Measurements from ENCODE around the gene AGO3.
"Not testable (repeated sequence)": the region's sequence is repeated elsewhere in the genome, so short reads cannot be mapped to it uniquely, and the experiment has no call there.

AGO3 gene

GRCh38 chr1:35927472-35927871, 3.4 kb upstream of the AGO3 start:
- no peak for DNase-seq

- DNase-seq = peak; percentile 39
Measured at GRCh38 chr1:35929730-35930592, 944 bp upstream of the AGO3 start.

DNA sequence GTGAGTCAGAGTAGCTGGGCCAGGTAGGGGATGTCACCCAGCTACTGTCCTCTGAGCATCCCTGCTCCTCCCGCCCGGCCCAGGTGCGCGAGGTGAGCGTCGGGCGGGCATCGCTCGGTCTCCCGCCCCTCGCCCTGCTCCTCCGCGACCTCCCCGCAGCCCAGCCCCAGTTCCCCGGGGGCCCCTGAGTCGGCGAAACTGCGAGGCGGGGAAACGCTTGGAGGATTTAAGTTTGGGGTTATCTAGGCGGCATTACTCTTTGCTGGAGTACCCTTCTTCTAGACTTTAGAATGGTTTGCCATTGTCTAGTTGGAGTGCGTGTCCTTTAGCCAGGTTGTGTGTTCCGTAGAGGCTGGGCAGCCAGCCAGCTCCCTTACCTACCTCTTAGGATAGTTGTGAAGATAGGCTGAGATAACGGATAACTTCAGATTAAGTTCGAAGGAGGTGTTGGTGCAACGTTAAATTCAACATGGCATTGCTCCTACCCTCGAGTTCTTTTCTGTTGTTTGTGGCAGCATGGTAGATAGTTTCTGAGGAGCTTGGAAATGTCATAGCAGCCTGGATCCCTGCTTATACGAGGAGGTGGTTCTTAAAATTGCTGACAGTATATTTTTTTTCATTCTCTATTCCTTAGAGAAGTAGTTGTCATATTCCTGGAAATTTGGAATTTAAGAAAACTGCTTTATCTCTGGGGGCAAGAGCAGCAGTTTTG, 697 bp downstream of the AGO3 start:
- peak; percentile 33 for DNase-seq

DNA sequence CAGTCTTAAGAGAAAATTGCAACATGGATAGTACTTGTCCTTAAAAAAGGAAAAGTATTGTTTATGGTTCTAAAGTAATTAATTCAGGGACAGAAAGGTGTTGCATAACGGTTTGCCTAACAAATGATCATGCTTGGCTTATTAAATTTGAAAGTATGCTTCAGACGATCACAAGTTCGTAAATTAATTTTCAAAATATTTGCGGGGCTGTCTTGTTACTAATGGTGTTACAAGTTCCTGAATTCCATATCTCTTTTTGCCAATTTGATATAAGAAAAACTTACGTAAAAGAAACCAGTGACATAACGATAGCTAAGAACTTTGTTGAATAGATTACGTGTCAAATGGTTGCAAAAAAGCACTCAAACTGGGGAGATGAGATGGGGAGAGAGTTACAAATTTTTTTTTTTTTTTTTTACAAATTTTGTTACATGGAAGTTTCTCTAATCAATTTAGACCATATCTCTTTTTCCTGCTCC, 1.3 kb downstream of the AGO3 start:
- DNase-seq = no peak

- no peak for DNase-seq
Measured at GRCh38 chr1:35932941-35933340, 2.0 kb downstream of the AGO3 start.

GRCh38 chr1:35935442-35936388, 4.8 kb downstream of the AGO3 start:
- no peak for DNase-seq

DNA sequence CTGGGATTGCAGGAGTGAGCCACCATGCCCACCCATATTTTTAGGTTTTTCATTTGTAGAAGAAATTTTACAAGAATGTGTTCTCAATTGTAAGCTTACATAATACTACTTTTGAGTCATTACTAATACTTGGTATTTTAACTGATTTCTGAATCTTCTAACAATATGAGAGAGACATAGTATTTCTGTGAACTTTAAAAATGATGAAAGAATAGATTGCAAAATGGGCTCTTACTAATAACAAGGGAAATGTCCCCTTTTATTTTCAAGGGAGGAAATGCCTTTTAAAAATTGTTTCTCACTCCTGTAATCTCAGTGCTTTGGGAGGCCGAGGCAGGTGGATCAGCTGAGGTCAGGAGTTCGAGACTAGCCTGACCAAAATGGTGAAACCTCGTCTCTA, 5.9 kb downstream of the AGO3 start:
- no peak for DNase-seq

GRCh38 chr1:35939484-35939883, 8.6 kb downstream of the AGO3 start:
- no peak for DNase-seq

GRCh38 chr1:35945327-35945726, 14.4 kb downstream of the AGO3 start:
- no peak for DNase-seq

DNA sequence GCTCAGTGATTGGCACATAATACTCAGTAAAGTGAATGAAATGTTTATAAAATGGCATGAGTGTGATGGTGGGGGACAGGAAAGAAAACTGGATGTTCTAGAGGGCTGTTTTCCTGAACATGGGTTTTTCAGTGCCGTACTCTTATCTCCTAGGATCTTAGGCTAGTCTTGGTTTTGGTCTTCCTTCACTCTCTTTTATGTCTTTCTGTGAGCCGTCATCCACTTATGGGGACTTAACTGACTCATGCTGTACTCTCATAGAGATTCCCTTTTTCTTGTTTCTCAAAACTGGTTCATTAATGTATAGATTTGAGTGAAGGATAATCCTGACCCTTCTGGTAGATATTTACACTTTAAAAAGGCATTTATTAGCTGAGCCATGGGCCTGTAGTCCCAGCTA, 16.6 kb downstream of the AGO3 start:
- DNase-seq = no peak

DNA sequence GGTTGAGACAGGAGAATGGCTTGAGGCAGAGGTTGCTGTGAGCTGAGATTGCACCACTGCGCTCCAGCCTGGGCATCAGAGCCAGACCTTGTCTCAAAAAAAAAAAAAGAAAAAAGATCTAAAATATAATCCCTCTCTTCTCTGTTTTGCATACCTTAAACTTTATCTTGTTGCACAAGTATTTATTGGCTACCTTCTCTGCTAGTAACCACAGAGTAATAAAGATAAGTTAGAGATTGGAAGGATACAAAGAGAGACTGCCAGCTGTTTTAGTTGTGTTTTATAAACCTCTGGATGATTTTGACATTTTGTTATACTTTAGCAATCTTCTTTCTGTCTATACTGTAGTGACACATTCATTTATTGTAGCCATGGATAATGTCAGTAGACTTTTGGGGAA, 27.7 kb downstream of the AGO3 start:
- DNase-seq = no peak

DNA sequence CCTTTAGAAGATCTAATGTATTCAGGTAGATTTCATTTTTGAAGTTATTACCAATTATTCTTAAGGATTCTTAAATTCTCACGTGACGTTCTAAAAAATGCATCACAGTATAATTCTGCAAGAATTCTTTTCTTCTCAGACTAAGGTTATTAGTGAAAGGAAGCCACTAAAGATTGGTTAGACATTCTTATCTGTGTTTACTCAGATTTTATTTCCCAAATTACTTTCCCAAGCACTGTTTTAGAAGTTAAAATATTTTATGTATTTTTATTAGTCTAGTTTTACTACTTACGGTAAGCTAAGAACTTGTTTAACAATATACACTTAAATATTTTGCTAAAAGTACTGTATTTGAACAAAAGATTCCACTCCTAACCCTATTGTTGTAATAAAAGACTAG, 28.4 kb downstream of the AGO3 start:
- DNase-seq = no peak

DNA sequence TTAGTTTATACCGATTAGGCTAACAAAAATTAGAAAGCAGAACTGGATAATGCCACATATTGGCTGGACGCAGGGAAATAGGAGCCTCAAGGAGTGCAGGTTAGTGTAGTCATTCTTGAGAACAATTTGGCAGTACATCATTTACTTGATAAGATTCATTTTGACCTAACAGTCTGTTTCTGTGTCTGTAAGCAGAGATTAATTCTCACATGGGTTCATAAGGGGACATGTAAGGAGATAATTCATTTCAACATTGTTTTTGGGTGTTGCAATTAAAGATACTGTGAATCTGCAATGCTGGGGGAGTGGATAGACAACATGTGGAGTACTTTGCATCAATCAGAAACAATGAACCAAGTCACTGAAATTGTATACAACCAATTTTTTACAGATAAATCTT, 32.0 kb downstream of the AGO3 start:
- DNase-seq = no peak

- not testable (repeated sequence) for DNase-seq
Measured at GRCh38 chr1:35964277-35964676, 33.4 kb downstream of the AGO3 start.

DNA sequence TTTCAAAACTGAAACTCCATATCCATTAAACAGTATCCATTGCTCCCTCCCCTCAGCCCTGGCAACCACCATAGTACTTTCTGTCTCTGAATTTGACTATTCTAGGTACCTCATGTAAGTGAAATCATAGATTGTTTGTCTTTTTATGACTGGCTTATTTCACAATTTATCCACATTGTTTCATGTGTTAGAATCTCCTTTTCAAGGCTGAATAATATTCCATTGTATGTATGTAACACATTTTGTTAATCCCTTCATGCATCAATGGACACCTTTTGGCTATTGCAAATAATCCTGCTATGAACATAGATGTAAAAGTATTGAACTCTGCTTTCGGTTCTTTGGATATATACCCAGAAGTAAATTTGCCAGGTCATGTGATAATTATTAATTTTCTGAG, 37.5 kb downstream of the AGO3 start:
- no peak for DNase-seq

DNA sequence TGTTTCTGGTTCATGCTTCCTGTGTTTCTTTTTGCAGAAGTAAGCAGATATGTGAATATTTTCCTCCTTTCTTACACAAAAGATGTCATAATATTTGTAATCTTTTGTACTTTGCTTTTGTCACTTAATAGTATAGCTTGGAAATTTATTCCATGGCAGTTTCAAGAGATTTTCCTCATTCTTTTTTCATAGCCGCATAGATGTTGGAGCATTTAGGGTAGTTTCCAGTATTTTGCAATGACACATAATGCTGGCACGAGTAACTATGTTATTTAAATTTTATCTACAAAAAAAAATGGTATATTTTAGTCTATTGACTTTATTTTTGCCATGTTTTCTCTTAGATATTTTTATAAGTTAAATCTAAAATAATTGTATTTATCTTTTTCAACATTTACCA, 40.7 kb downstream of the AGO3 start:
- no peak for DNase-seq

DNA sequence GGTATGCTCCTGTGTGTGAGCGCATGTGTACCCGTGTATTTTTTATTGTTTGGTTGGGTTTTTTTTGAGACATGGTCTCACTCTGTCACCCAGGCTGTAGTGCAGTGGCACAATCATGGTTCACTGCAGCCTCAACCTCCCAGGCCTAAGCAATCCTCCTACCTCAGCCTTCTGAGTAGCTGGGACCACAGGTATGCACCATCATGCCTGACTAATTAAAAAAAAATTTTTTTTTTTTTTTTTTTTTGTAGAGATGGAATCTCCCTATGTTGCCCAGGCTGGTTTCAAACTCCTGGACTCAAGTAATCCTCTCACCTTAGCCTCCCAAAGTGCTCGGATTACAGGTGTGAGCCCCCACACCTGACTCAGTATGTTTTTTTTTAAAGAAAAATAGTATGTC, 41.7 kb downstream of the AGO3 start:
- DNase-seq = not testable (repeated sequence)

GRCh38 chr1:35980090-35980489, 49.2 kb downstream of the AGO3 start:
- no peak for DNase-seq

GRCh38 chr1:35988237-35988636, 57.3 kb downstream of the AGO3 start:
- no peak for DNase-seq

DNA sequence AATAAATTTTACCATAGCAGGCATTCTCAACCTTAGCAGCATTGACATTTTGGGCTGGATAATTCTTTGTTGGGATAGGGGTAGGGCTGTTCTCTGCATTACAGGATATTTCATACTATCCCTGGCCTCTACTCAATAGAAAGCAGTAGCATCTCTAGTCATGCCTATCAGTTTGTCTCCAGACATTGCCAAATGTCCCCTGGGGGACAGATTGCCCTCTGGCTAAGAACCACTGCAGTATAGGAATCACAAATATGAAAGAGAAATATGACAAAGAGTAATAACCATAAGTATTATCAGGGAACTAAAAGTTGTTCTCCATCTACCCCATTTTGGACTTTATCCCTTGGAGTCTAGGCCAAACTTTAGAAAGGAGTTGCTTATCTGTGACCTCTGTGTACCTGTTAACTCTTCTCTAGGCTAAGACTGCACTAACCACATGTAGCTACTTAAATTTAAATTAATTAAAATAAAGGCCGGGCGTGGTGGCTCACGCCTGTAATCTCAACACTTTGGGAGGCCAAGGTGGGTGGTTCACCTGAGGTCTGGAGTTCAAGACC, 76.1 kb downstream of the AGO3 start:
- DNase-seq = no peak

GRCh38 chr1:36007741-36008140, 76.8 kb downstream of the AGO3 start:
- DNase-seq = no peak

DNA sequence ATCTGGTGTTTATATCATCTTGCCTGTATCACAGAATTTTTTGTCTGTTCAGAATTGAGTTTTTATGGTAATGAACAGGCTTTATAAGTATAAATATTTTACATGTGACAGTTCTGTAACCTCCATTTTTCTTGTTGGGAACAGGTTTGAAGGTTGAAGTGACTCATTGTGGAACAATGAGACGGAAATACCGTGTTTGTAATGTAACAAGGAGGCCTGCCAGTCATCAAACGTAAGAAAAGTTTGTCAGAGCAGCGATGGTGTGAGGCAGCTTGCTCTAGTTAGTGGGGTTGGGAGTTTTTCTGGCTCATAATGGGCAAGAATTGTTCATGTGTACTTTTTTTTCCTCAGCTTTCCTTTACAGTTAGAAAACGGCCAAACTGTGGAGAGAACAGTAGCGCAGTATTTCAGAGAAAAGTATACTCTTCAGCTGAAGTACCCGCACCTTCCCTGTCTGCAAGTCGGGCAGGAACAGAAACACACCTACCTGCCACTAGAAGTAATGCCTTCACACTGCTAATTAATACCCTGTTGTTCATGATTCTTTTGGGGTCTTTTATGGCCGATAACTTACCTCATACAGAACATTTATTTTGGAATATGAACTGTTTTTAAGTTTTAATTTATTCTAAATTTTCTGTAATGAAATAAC, 77.8 kb downstream of the AGO3 start:
- no peak for DNase-seq
